Lower leg skin (tissue), 4 donors: ENCODE results near the gene RSPH4A. TPM values are rescaled to one million over a fixed set of nuclear protein-coding genes. Genes with fewer than 3 reads are reported as not detected.

ENCODE experiments used
- DNase-seq, 2 donors: peaks; one replicate each; pipeline ENCODE4 v3.0.0-alpha.2; 2019; ENCODE audit warnings: low spot score in 2 of 2
- H3K4me3 ChIP-seq: fragments of 200-600 bp; sonication (generic); 2 replicates; pipeline ENCODE4 v1.5.1; 2017; ENCODE audit warnings: mild to moderate bottlenecking, low read depth; ENCODE audit not compliant: poor library complexity, severe bottlenecking
- CTCF ChIP-seq, 3 donors: fragments of 450-650 bp; IDR thresholded peaks; one replicate each; pipeline ENCODE4 v1.5.1; 2016; ENCODE audit warnings: antibody characterized with exemption in 3 of 3, mild to moderate bottlenecking in 3 of 3, moderate library complexity in 2 of 3
- POLR2A ChIP-seq, 2 donors: fragments of 450-650 bp; IDR thresholded peaks; one replicate each; pipeline ENCODE4 v1.6.1; 2016 to 2017; ENCODE audit warnings: antibody characterized with exemption in 2 of 2, mild to moderate bottlenecking in 1 of 2, moderate library complexity in 1 of 2
- WGBS, 2 donors: methylation state at CpG; one replicate each; pipeline ENCODE4 v1.1.5; 2018; 5-methylcytosine and 5-hydroxymethylcytosine counted together
- intact Hi-C: fragments of 100-400 bp; cut with DNase I; formaldehyde crosslinking; loops from one replicate; pipeline ENCODE4 v1.15.0; 2023; ENCODE audit warnings: low total_unique reads
- total RNA-seq, 4 donors: library from RNA; depleted of rRNA; stranded (reverse); fragments of >200 nt; gene quantifications; one replicate each; pipeline ENCODE4 v1.1.0, GENCODE V29; 2016

RSPH4A gene
- total RNA-seq, 4 donors from 2014 or later = 0.19 to 0.68 (median 0.34) TPM; not detected in 1

- no peak for TF ChIP-seq CTCF (IDR thresholded peaks at IDR 0.05)
- no peak for TF ChIP-seq POLR2A (IDR thresholded peaks at IDR 0.05)
- intact Hi-C loops = no loop called here
- 85 to 93% methylated on average over 4 of the region's 4 CpGs for WGBS, 2 donors
- DNase-seq = no peak
- H3K4me3 ChIP-seq = no peak overlapping the region
Measured at GRCh38 chr6:116672306-116672705, 56.0 kb downstream of the RSPH4A start.

DNA sequence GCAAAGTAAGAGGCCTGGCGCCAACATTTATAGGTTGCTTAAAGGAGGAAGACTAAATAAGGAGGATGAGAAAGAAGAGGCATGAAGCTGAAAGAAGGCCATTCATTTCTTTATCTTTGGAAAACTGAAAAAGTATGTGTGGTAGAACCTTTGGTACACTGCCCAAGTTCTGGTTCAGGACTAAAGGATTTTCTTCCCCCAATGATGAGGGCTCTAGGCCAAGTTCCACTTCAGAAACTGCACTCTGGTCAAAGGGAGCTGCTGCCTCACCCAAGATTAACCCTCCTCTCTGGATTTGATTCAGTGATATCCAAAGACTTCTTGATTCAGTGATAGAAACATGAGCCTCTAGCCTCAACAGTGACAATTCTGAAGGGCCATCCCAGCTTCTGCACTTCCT lies 59.7 kb downstream of the RSPH4A start:
- WGBS, 2 donors = 80 to 94% methylated on average over 1 of the region's 1 CpG
- TF ChIP-seq POLR2A (IDR thresholded peaks at IDR 0.05) (no peak), CTCF (IDR thresholded peaks at IDR 0.05) (no peak)
- intact Hi-C loops = no loop called here
- H3K4me3 ChIP-seq = no peak overlapping the region
- no peak for DNase-seq

DNA sequence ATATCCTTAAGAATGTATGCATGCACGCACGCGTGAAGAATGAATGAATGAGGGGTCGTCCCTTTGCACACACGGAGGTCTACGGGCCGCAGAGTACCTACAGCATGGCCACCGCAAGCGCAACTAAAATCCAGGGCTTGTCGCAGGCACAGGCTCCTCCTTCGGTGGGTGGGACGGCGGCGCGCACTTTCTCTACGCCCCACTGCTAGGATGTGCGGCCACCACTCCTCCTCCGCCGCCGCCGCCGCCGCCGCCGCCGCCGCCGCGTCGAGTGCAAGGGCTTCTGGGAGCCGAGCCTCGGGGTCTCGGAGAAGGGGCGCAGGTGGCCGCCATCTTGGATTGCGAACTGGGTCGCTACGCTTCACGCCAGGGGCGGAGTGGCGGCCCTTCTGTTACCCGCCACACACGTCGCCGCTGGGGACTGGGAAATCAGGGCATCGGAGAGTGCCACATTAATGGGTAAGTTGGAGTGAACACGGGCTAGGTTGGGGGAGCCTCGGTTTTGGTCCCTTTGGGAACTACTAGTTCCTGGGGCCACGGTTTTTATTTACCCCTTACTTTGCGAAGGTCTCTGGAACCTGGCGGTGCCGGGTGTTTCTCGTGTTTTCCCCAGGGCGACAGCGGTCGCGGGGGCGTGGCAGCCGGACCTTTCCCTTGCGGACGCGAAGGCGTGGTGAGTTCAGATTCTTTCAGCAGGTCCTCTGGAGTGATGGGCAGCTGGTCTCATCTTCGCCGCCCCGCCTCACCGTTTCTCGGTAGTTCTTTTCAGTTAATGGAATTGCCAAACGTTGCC lies 64.8 kb downstream of the RSPH4A start, which contains the start of gene KPNA5:
Gene KPNA5, plus strand, starts transcription at position 332 of the 793 bp plus-strand sequence. Its CDS starts 124 bp downstream, at position 456.
- peak within 1 kb of the TSS; percentile 79 for H3K4me3 ChIP-seq
- peak; percentile 86 to 97 for DNase-seq
- WGBS, 2 donors = 0% methylated on average over 45 to 46 of the region's 69 CpGs
- intact Hi-C loops = no loop called here
- TF ChIP-seq CTCF (IDR thresholded peaks at IDR 0.05) = no peak
- TF ChIP-seq POLR2A (IDR thresholded peaks at IDR 0.05) = no peak

DNA sequence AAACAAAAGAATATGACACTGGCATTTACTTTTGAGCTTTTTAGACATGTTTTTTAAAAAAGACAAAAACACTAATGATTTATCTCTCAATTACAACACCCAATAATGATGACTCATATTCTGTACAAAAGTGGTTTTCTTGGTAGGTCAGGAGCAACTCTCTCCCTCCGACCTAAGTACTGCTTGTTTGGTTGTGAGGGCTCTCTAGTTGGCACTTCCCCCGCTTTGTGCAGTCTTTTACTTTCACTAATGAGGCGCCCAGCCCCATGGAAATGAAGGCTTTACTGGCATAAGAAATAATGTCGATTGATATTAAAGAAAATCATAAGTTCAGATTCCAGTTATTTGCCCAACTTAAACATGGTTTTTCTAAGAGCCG lies 66.0 kb downstream of the RSPH4A start:
- intact Hi-C loops = no loop called here
- no peak for DNase-seq
- no peak for TF ChIP-seq POLR2A (IDR thresholded peaks at IDR 0.05)
- no peak for TF ChIP-seq CTCF (IDR thresholded peaks at IDR 0.05)

More for the DNA sequence above, 66.0 kb downstream of the RSPH4A start:
- H3K4me3 ChIP-seq = no peak overlapping the region
- 47 to 49% methylated on average over 5 of the region's 5 CpGs for WGBS, 2 donors

Other genes with a start within 250 kb of the RSPH4A start
- 10 to 100 TPM; 29.0 to 50.4 (median 38.7) TPM for gene DSE, start 245.5 kb upstream of the RSPH4A start, total RNA-seq
- gene CALHM6, start 155.1 kb upstream of the RSPH4A start, total RNA-seq = 1 to 10 TPM in 2 of 4 donors, under 1 TPM in 1, not detected in 1; 0.65 to 3.3 (median 2.6) TPM
- gene CALHM5, start 104.8 kb upstream of the RSPH4A start, total RNA-seq = 1 to 10 TPM in 3 of 4 donors, under 1 TPM in 1; 0.34 to 3.9 (median 1.7) TPM
- not detected for gene TRAPPC3L, start 70.8 kb upstream of the RSPH4A start, total RNA-seq
- 1 to 10 TPM in 1 of 4 donors, not detected in 3; 4.5 TPM for gene CALHM4, start 62.7 kb upstream of the RSPH4A start, total RNA-seq
- 10 to 100 TPM; 21.9 to 37.1 (median 30.5) TPM for gene RWDD1, start 45.0 kb upstream of the RSPH4A start, total RNA-seq
- 10 to 100 TPM in 2 of 4 donors, 1 to 10 TPM in 2; 5.8 to 10.5 (median 8.7) TPM for gene ZUP1, start 52.3 kb downstream of the RSPH4A start, total RNA-seq
- 10 to 100 TPM in 1 of 4 donors, 1 to 10 TPM in 3; 6.3 to 22.2 (median 8.9) TPM for gene KPNA5, start 64.7 kb downstream of the RSPH4A start, total RNA-seq
- gene FAM162B, start 149.2 kb downstream of the RSPH4A start, total RNA-seq = 1 to 10 TPM; 1.9 to 5.6 (median 3.5) TPM
- gene GPRC6A, start 212.6 kb downstream of the RSPH4A start, total RNA-seq = not detected